ENCODE data around the gene RBSN. TPM values are rescaled to one million over a fixed set of nuclear protein-coding genes. Genes with fewer than 3 reads are reported as not detected.
"Not testable (repeated sequence)": the region's sequence is repeated elsewhere in the genome, so short reads cannot be mapped to it uniquely, and the experiment has no call there.

The RBSN gene
- 10 to 100 TPM; 28.6 to 30.5 (median 29.6) TPM for total RNA-seq

- peak; percentile 90 to 93 for DNase-seq (ENCODE audit: low spot score in 2 of 2)
Observed at GRCh38 chr3:15098503-15099363, at the start of gene RBSN. RBSN (minus strand) TSS chr3:15099148; CDS start chr3:15096120, 3,028 bp downstream.

DNA sequence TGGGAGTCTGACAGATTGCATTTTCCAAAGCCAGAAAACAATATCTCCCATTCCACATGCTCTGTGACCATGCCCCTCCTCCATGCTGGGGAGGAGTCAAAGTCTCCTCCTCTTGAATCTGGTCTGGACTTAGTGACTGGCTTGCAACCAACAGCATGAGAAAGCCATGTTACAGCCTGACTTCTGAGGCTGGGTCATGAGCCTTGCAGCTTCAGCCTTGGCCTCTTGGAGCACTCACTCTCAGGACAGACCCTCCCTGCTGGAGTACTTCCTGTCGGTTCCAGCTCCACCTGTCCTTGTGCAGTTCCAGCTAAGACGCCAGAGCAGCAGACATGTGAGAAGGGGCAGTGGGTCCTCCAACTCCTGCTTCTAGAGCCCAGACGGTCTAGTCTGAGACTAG is 49.7 kb upstream of the RBSN start:
- Histone ChIP-seq H3K9me3 (no peaks in the 10 kb centered on the region), H3K27ac (no peak overlapping the region), H3K27me3 (no peaks in the 10 kb centered on the region), H3K36me3 (no peaks in the 10 kb centered on the region), H3K4me3 (no peak overlapping the region), H3K4me1 (no peaks in the 10 kb centered on the region)
- intact Hi-C loops (cut with DNase I; ENCODE audit: low total_unique reads): no loop called here
- TF ChIP-seq, protein P1, sequence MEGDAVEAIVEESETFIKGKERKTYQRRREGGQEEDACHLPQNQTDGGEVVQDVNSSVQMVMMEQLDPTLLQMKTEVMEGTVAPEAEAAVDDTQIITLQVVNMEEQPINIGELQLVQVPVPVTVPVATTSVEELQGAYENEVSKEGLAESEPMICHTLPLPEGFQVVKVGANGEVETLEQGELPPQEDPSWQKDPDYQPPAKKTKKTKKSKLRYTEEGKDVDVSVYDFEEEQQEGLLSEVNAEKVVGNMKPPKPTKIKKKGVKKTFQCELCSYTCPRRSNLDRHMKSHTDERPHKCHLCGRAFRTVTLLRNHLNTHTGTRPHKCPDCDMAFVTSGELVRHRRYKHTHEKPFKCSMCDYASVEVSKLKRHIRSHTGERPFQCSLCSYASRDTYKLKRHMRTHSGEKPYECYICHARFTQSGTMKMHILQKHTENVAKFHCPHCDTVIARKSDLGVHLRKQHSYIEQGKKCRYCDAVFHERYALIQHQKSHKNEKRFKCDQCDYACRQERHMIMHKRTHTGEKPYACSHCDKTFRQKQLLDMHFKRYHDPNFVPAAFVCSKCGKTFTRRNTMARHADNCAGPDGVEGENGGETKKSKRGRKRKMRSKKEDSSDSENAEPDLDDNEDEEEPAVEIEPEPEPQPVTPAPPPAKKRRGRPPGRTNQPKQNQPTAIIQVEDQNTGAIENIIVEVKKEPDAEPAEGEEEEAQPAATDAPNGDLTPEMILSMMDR (IDR thresholded peaks at IDR 0.05): no peak
- TF ChIP-seq POLR2AphosphoS5 (IDR thresholded peaks at IDR 0.05) (no peak), POLR2A (IDR thresholded peaks at IDR 0.05) (no peak)
- DNase-seq (ENCODE audit: low spot score in 2 of 2): no peak

More at GRCh38 chr3:15098503-15099363, at the start of gene RBSN:
- Histone ChIP-seq H3K4me1 (peaks cover 0 to 7% of the 10 kb centered on the region in 2 donors), H3K9me3 (no peaks in the 10 kb centered on the region), H3K27me3 (no peaks in the 10 kb centered on the region), H3K36me3 (no peaks in the 10 kb centered on the region), H3K4me3 (peak within 1 kb of the TSS; percentile 72 to 96 (median 77)), H3K27ac (peak within 1 kb of the TSS; percentile 77 to 85)
- intact Hi-C loops (cut with DNase I; ENCODE audit: low total_unique reads): no loop called here
- TF ChIP-seq, protein P1 (IDR thresholded peaks at IDR 0.05): no peak
- TF ChIP-seq POLR2AphosphoS5 (IDR thresholded peaks at IDR 0.05) (peak; percentile 78 to 92 (median 86)), POLR2A (IDR thresholded peaks at IDR 0.05) (peak; percentile 52)

DNA sequence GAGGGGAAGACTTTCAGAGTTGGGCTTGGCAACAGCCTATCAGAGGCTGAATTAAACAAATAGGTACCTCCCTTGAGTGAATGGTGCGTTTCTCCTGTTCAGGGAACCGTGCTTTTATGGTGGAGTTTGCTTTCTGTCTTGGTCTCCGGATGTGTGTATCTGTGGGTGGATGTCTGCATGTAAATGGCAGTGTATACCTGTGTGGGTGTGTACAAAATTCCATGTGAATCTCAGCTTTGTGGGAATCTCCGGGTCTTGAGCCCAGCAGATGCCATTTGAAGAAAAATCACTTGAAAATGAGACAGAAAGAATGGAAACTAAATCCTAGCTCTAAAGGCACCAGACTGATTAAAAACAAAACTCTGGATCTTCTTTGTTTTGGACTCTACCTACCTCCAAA is 37.9 kb upstream of the RBSN start:
- H3K27me3 ChIP-seq; H3K4me3 ChIP-seq; H3K9me3 ChIP-seq; DNase-seq (ENCODE audit: low spot score in 2 of 2); H3K4me1 ChIP-seq; H3K36me3 ChIP-seq; intact Hi-C loops (cut with DNase I; ENCODE audit: low total_unique reads); H3K27ac ChIP-seq: not testable (repeated sequence)

DNA sequence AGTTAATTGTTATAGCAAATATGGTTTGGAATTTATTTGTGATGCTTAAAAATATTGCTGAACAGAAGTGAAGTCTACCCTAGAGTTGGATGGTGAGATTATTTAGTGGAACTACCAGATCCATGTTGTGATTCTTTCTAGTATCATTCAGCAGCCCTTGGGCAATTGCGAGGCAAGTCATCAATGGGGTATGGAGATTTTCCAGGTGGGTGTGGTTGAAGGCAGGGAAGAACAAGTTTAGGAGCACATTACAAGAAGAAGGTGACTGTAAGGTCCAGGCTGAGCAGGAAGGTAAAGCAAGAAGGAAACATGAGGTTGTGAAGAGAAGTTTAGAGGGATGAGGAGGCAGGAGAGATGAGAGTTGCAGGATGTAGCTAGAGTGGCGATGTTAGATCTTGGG is 36.0 kb upstream of the RBSN start:
- H3K9me3 ChIP-seq; H3K4me1 ChIP-seq; H3K27me3 ChIP-seq; H3K27ac ChIP-seq; intact Hi-C loops (cut with DNase I; ENCODE audit: low total_unique reads); H3K36me3 ChIP-seq; H3K4me3 ChIP-seq; DNase-seq (ENCODE audit: low spot score in 2 of 2): not testable (repeated sequence)

- DNase-seq (ENCODE audit: low spot score in 2 of 2); H3K9me3 ChIP-seq; H3K27ac ChIP-seq; H3K27me3 ChIP-seq; H3K4me1 ChIP-seq; H3K4me3 ChIP-seq; H3K36me3 ChIP-seq; intact Hi-C loops (cut with DNase I; ENCODE audit: low total_unique reads): not testable (repeated sequence)
Observed at GRCh38 chr3:15128403-15128802, 29.5 kb upstream of the RBSN start.

DNA sequence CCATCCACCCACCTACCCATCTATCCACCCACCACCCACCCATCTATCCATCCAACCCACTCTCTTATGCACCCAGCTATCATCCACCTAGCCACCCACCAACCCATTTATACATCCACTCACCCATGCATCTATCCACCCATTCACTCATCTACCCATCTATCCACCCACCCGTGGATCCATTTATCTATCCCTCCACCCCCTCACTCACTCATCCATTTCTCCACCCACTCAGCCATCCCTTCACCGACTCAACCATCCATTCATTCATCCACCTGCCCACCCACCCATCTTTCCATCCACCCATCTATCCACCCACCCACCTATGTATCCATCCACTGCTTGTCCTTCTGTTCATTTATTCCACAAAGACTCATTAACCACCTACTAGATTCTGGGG is 28.0 kb upstream of the RBSN start:
- DNase-seq (ENCODE audit: low spot score in 2 of 2); intact Hi-C loops (cut with DNase I; ENCODE audit: low total_unique reads); H3K9me3 ChIP-seq; H3K27ac ChIP-seq; H3K4me1 ChIP-seq; H3K4me3 ChIP-seq; H3K27me3 ChIP-seq; H3K36me3 ChIP-seq: not testable (repeated sequence)

DNA sequence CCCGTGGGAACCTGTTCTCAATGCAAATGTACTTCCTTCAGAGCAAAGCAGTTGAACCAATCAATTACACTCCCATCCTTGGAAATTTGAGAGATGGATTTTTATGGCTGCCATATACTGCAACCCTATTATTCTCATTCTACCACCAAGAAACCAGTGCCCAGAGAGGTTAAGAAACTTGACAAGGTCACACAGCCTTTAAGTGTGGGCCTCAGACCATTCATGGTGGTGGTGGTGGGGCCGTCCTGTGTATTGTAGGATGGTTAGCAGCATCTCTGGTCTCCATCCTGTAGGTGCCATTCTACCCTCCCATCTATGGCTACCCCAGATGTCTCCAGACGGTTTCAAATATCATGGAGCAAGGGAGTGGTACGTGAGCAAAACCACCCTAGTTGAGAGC is 23.4 kb upstream of the RBSN start:
- no peaks in the 10 kb centered on the region for H3K4me1 ChIP-seq
- TF ChIP-seq, protein P1 (IDR thresholded peaks at IDR 0.05): no peak
- no peak for TF ChIP-seq POLR2A (IDR thresholded peaks at IDR 0.05)
- no peak for TF ChIP-seq POLR2AphosphoS5 (IDR thresholded peaks at IDR 0.05)
- intact Hi-C loops (cut with DNase I; ENCODE audit: low total_unique reads): no loop called here
- DNase-seq (ENCODE audit: low spot score in 2 of 2): no peak
- no peak overlapping the region for H3K27ac ChIP-seq
- H3K27me3 ChIP-seq: no peaks in the 10 kb centered on the region
- no peaks in the 10 kb centered on the region for H3K9me3 ChIP-seq
- H3K36me3 ChIP-seq: no peaks in the 10 kb centered on the region
- no peak overlapping the region for H3K4me3 ChIP-seq

Measured in breast epithelium (tissue), 4 donors.